ENCODE measurements around the gene DNMT3B. TPM values are rescaled to one million over a fixed set of nuclear protein-coding genes. Genes with fewer than 3 reads are reported as not detected.
A peak's percentile ranks its signal among the peaks of the same experiment; 100 is the strongest.
"Not testable (repeated sequence)": the region's sequence is repeated elsewhere in the genome, so short reads cannot be mapped to it uniquely, and the experiment has no call there.

Gene DNMT3B
- total RNA-seq, 2 donors from 2014 or later, result 0.38 to 0.56 TPM

DNA sequence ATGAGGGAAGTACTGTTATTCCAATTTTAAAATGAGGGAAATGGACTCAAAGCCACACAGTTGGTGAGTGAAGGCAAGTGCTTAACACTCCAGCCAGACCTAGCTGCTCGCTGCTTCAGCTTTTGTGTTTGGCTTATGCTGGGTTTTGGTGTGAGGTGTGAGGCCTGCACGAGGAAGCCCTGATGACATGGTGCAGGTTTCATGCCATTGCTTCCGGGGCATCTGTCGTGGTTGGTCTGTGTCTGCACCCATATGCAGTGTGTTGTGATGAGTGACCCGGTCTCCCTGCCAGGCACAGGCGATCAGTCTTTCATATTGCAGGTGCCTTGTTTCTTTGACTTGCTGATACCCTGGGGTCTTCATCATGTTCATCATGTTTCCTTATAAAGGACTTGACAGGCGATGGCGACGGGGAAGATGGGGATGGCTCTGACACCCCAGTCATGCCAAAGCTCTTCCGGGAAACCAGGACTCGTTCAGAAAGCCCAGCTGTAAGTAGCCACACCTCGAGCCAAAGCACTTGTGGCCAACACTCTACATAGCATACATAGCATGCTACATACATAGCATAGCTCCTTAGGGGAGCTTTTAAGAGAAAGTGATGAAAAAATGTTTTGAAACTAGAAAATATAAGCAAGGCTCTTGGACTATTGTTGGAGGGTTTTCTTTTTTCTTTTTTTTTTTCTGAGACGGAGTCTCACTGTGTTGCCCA is 22.3 kb downstream of the DNMT3B start:
- DNase-seq (ENCODE audit: low spot score), result no peak
- intact Hi-C loops (cut with DNase I), result loop anchor here in 1 of 2 donors (10.0 kb wide), 1 partner anchor 260 kb away; no protein-coding TSS in a partner anchor

DNA sequence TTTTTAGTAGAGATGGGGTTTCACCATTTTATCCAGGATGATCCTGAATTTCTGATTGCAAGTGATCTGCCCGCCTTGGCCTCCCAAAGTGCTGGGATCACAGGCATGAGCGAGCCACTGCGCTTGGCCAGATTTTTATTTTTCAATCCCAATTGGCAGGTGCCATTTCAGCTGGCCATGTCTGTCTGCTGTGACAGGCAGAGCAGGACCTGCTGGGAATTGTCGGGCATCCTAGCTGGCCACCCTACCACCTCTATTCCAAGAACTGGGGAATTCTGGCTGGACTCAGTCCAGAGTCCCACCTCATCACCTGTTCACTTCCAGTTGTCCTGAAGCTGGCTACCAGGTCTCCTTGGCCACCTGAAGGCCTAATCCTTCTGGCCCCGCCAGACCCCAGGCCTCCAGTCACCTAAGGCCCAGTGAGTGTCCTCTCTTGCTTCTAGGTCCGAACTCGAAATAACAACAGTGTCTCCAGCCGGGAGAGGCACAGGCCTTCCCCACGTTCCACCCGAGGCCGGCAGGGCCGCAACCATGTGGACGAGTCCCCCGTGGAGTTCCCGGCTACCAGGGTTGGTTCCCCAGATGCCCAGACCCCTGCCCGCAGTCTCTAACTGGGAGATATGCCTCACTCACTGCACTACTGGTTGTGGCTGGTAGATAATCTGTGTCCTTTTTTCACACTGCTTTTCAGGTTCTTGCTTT is 24.0 kb downstream of the DNMT3B start:
- intact Hi-C loops (cut with DNase I), result loop anchor here in 1 of 2 donors (10.0 kb wide), 1 partner anchor 261 kb away; no protein-coding TSS in a partner anchor
- DNase-seq (ENCODE audit: low spot score), result no peak

DNA sequence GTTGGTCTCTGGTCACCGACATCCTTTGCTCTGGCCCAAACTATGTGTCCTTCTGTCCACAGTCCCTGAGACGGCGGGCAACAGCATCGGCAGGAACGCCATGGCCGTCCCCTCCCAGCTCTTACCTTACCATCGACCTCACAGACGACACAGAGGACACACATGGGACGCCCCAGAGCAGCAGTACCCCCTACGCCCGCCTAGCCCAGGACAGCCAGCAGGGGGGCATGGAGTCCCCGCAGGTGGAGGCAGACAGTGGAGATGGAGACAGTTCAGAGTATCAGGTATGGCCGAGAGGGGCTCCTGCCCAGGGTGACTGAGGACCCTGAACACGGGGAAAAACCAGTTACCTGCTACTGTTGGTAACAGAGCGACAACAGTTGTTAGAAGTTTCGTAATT is 25.0 kb downstream of the DNMT3B start:
- intact Hi-C loops (cut with DNase I), result loop anchor here in 1 of 2 donors (10.0 kb wide), 1 partner anchor 262 kb away; no protein-coding TSS in a partner anchor
- no peak for DNase-seq (ENCODE audit: low spot score)

DNA sequence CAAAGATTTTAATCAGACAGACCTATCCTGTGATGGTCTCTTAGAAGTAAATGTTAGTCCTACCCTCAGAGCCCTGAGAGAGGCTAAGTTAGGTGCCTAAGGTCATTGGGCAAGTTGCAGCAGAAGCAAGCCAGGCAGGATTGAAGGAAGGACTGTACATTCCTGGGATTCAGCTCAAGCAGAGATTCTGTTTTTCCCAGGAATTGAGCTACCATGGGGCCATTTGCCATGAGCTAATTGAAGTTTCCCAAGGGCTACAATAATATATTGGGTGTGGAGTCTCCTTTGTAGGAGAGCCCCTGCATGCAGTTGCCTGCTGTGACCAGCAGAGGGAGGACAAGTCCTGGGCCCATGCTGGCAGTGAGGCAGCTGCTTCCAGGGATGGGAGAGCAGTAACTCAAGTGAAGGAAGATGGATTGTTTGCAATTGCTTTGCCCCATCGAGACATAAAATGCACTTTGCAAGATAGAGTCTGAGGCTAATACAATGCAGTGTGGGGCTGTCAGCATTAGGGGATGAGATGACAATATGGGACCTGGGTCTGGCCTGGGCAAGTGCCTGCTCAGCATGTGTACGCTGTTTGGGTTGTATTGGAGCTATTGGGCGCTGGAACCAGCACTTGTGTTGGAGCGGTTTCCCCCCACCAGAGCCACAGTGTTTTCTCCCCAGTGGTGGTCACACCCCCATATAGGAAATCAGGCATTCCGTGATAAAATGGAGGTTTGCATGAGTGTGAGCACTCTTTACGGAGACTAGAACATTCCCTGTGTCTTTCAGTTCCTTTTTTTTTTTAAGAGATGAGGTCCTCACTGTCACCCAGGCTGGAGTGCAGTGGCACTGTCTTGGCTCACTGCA is 27.9 kb downstream of the DNMT3B start:
- intact Hi-C loops (cut with DNase I), result loop anchor here in 1 of 2 donors (10.0 kb wide), 1 partner anchor 265 kb away; no protein-coding TSS in a partner anchor

DNA sequence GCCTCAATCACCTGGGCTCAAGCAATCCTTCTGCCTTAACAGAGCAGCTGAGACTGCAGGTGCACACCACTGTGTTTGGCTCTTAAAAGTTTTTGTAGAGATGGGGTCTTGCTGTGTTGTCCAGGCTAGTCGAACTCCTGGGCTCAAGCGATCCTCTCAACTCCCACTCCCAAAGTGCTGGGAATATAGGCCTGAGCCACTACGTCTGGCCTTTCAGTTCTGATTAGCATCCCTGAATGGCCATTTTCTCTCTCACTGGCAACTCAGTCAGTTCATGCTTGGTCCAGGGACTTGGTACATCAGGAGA is 28.5 kb downstream of the DNMT3B start:
- intact Hi-C loops (cut with DNase I), result no loop called here
- DNase-seq (ENCODE audit: low spot score), result no peak

More for the DNA sequence above, 27.9 kb downstream of the DNMT3B start:
- DNase-seq (ENCODE audit: low spot score), result peak; percentile 90

DNA sequence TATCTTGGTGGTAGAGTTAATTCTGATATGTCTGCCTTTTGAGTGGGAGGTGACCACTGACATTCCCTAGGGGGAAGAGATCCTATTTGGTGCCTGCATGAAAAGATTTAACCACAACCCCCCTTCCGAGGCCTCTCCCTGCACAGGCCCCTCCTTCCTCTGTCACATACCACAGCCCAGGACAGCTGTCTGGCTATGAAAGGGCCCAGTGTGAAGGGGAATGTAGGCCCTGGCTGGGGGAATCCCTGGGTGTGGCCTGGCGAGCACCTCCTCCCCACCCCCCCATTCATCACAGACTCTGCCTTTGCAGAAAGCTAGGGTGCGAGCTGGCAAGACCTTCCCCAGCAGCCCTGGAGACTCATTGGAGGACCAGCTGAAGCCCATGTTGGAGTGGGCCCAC is 30.1 kb downstream of the DNMT3B start:
- intact Hi-C loops (cut with DNase I), result no loop called here

DNA sequence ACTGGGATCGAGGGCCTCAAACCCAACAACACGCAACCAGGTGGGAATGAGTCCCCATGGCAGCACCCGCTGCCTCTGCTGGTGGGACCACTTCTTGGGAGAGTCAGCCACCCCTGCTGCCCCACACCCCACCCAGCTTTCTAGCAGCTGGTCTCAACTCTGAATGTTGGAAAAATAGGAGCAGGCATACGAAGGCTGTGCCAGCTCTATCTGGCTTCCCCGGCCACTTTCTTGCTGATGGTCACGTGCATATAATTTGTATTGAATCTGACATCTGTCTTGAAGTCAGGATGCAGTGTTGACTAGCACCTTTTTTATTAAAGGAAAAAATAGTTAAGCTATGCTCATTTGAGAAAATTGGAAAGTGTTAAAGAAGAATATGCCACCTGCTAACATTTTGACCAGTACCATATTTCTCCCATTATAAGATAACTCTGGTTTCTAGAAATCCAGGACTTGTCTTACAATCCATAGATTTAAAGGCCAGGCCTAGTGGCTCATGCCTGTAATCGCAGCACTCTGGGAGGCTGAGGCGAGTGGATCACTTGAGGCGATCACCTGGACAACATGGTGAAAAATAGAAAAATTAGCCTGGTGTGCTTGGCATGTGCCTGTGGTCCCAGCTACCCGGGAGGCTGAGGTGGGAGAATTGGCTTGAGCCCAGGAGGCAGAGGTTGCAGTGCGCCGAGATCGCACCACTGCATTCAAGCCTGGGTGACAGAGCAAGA is 30.7 kb downstream of the DNMT3B start:
- intact Hi-C loops (cut with DNase I), result no loop called here

More for the DNA sequence above, 30.1 kb downstream of the DNMT3B start:
- DNase-seq (ENCODE audit: low spot score), result no peak

DNA sequence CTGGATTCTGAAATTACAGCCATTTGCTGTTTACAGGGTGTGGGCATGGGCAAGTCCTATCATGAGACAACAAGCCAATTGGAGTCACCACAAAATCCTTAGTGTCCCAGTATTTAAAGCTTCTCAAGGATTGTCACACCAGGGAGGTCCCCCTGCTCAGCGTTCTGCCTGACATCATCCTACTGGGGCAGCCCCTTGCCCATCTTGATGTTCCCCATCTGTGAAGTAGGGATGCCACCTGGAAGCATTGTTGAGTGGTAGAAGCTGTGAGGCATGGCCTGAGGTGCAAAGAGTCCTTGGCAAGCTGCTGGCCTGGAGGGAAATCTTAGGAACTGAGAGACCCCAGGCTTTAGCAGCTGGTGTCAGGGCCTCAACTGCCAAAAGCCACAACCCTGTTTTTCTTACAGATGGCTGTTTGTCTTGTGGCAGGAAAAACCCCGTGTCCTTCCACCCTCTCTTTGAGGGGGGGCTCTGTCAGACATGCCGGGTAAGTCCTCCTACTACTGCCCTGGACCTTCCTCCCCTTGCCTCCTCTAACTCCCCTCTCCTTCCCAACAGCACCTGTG is 34.3 kb downstream of the DNMT3B start:
- DNase-seq (ENCODE audit: low spot score), result no peak
- intact Hi-C loops (cut with DNase I), result no loop called here

More for the DNA sequence above, 30.7 kb downstream of the DNMT3B start:
- DNase-seq (ENCODE audit: low spot score), result no peak

DNA sequence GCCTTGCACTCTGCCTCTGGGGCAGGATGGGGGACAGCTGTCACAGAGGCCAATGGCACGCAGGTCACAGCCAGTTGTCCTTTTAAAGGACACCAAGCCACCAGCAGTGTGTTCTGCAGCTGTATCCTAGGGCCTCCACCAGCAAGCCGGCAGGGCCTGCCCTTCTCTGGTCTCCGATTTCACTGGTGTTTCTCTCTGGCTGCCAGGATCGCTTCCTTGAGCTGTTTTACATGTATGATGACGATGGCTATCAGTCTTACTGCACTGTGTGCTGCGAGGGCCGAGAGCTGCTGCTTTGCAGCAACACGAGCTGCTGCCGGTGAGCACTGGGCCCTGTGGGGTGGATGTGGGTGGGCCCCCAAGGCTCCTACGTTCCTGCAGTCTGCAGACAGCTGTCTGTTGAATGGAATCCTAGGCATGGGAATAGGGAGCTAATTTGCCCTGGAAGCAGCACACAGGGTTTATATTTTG is 34.8 kb downstream of the DNMT3B start:
- intact Hi-C loops (cut with DNase I), result no loop called here
- no peak for DNase-seq (ENCODE audit: low spot score)

DNA sequence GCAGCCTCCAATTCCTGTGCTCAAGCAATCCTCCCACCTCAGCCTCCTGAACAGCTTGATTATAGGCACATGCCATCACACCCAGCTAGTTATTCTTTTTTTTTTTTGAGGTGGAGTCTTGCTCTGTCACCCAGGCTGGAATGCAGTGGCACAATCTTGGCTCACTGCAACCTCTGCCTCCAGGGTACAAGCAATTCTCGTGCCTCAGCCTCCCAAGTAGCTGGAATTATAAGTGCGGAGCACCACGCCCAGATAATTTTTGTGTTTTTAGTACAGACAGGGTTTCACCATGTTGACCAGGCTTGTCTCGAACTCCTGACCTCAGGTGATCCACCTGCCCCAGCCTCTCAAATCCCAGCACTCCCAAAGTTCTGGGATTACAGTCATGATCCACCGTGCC is 35.4 kb downstream of the DNMT3B start:
- intact Hi-C loops (cut with DNase I), result not testable (repeated sequence)

DNA sequence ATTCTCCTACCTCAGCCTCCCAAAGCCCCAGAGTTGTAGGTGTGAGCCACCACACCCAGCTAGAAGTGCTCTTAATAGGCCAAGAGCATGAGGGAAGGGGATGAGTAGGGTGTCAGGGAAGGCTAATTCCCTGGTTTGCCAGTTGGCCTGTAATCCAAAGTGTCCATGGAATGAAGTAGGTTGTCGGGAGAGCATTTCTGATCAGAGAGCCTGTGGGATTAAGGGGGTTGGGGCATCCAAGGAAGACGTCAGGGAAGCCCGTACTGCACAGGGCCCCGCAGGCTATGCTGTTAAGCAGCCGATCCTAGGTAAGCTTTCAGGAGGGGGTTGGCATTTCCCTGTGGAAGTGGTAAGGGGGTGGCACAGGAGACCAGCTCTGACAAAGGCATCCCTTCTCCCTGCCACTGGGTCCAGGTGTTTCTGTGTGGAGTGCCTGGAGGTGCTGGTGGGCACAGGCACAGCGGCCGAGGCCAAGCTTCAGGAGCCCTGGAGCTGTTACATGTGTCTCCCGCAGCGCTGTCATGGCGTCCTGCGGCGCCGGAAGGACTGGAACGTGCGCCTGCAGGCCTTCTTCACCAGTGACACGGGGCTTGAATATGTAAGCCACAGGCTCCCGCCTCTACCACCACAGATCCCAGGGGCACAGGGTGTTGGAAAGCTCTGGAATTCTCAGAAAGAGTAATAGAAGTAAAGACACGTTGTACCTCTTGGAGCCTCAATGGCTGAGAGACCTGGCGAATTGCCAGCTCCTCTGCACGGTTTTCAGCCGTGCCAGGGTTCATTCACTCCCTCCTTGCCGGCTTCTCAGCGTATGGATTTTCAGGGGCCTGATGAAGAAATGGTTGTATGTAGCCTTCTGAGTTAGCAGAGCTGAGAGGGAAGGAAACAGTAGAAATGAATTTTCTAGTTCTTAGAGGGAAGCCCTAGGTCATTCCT is 36.1 kb downstream of the DNMT3B start:
- no peak for DNase-seq (ENCODE audit: low spot score)
- intact Hi-C loops (cut with DNase I), result no loop called here

More for the DNA sequence above, 35.4 kb downstream of the DNMT3B start:
- not testable (repeated sequence) for DNase-seq (ENCODE audit: low spot score)

DNA sequence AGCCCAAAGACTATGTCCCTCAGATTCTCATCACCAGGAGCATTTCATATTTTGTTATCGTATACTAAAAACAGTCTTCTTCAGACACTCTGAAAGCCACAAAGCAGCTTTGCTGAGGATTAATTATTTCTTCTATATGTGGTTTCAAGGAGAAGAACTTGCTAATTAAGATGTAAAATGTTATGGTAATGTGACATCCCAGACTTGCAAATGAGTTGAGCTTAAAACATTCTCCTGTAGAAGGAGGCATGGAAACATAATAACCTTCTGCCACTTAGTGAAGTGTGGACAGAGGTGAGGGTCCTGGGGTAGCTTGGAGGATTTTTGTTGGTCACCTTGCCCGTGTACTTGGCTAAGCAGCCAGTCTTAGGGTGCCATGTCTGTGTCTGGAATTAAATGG is 40.9 kb downstream of the DNMT3B start:
- DNase-seq (ENCODE audit: low spot score), result no peak
- intact Hi-C loops (cut with DNase I), result no loop called here

DNA sequence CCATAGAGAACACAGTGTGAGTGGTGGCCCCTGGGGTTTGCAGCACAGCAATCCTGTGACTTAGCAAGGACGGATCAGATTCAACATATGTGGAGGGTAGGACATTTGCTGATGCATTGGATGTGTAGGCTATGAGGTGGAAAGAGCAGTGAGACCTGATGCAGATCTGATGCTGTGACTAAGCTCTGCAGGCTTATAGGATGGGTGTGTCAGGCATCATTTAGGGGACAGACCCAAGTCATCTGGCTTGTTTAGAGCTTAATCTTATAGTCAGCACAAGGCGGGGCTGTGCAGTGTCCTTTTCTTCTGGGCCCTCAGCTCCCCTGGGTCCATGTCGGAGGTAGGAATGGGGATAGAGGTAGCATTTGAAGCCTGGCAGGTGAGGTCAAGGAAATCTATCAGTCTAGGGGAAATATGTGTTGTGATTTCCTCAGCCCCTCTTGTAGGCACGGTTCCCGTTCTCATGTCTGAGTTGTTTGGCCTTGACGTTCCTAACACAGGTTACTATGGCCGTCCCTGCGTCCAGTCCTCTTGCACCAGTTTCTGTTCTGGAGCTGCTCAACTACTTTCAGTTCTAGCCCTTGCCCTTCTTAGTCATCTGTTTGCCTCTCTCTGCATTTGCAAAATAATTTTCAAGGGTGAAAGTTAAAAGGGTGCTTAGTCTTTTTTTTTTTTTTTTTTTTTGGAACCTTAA is 42.0 kb downstream of the DNMT3B start:
- intact Hi-C loops (cut with DNase I), result no loop called here
- DNase-seq (ENCODE audit: low spot score), result no peak

DNA sequence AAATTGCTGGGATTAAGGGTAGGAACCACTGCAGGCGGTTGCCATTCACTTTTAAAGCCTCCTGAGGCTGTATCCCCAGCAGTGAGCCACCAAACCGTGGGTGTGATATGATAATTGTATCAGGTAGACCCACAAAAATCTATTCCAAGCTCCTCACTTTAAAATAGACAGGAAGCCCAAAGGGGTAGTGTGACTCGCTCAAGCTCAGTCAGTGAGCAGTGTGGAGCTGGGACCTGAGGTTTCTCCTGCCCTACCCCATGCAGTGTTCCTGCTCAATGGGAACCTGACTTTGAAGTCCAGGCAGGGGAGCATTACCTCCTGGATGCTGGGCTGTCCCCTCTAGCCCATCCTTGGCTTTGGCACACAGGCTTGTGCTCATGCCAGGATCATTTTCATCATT is 42.6 kb downstream of the DNMT3B start:
- DNase-seq (ENCODE audit: low spot score), result no peak
- intact Hi-C loops (cut with DNase I), result no loop called here

DNA sequence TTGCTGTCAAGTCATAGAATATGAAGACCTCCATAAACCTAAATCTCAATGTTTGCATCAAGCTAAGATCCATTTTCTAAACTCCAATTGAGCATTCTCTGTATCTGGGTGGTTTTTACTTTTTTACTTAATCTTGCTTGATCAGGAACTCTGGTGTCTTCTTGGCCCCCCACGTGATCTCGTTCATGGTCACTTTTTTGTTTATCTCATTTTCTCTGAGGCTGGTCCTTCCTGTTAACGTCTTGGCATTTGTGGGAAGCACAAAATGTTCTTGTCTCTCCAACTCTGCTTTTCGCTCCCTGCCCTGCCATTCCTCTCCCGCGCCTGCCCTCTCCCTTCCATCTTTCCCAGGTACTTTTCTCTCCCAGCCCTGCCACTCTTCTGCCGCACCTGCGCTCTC is 43.5 kb downstream of the DNMT3B start:
- DNase-seq (ENCODE audit: low spot score), result no peak
- intact Hi-C loops (cut with DNase I), result no loop called here

DNA sequence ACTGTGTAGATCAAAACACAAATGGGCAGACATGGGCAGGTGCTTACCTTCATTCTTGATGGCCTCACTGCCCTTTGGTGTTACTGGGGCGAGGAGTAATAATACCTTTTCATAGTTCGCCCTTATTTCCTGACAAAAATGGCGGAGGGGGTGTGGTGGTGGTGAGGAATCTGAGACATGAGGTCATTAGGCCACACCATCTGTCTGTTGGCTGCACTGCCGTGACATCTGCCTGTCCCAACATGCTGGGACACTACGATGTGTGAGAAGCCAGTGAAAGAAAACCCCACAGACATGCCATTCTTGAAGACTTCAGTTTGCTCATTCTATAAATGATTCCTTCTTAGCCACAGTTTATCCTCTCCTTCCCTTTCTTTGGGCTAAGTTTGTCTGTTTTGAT is 44.2 kb downstream of the DNMT3B start:
- intact Hi-C loops (cut with DNase I), result no loop called here
- no peak for DNase-seq (ENCODE audit: low spot score)

DNA sequence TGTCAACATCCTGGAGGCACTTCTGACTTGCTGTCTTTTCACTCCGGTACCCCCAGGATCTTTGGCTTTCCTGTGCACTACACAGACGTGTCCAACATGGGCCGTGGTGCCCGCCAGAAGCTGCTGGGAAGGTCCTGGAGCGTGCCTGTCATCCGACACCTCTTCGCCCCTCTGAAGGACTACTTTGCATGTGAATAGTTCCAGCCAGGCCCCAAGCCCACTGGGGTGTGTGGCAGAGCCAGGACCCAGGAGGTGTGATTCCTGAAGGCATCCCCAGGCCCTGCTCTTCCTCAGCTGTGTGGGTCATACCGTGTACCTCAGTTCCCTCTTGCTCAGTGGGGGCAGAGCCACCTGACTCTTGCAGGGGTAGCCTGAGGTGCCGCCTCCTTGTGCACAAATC is 45.5 kb downstream of the DNMT3B start:
- DNase-seq (ENCODE audit: low spot score), result no peak
- intact Hi-C loops (cut with DNase I), result no loop called here
